Measurements from ENCODE around the gene SCRN2. TPM values are rescaled to one million over a fixed set of nuclear protein-coding genes. Genes with fewer than 3 reads are reported as not detected.
A peak's percentile ranks its signal among the peaks of the same experiment; 100 is the strongest.

SCRN2 gene
- total and polyA plus RNA-seq, 2 of the 8 experiments (the other 6 are each of a cell fraction or from before 2014, with no cell fraction given), result 24.4 to 42.3 TPM

DNA sequence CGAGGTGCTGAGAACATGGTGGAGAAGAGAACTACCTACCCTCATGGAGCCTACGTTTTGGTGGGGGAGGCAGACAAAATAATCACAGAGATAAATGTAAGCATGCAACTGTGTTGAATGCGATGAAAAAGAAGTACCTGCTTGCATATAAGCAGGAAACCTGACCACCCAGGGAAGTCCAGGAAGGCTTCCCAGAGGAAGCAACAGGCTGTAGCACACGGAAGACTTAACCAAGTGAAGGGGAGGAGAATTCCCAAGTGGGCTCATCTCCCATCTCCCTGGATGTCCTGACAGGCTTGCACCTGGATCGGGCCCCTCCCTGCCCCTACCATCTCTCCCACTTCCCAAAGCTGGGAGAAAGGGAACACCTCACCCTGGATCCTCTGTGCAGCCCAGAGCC is 2.0 kb downstream of the SCRN2 start:
- Histone ChIP-seq H2BK15ac (ENCODE audit: low read length) (no peak overlapping the region), H3K27me3 (replicated peaks in 1 of 4; ENCODE audit: control insufficient read depth in 3 of 4, extremely low read depth in 1 of 4, insufficient read depth in 3 of 4, low read length in 3 of 4) (peaks cover 0 to under 1% (median under 1%) of the 10 kb centered on the region in 4 experiments; a peak in 1 of 7 replicates), H3K14ac (ENCODE audit: insufficient read length) (no peak overlapping the region), H3K79me2 (ENCODE audit: control insufficient read depth in 1 of 2, insufficient read depth in 2 of 2, low read length in 2 of 2) (no peaks in the 10 kb centered on the region), H3K4me2 (ENCODE audit: insufficient read depth in 1 of 2, low read depth in 2 of 2, low read length in 2 of 2) (no peak overlapping the region), H4K20me1 (replicated peaks in 1 of 2; ENCODE audit: control insufficient read depth in 1 of 2, insufficient read depth in 2 of 2, low read length in 2 of 2) (peaks cover 0 to 2% of the 10 kb centered on the region in 2 experiments), H2AK5ac (ENCODE audit: low read depth, low read length) (no peak overlapping the region), H3K4me1 (replicated peaks in 1 of 4; ENCODE audit: control insufficient read depth in 3 of 4, insufficient read depth in 4 of 4, low read length in 3 of 4) (peaks cover 0 to 18% (median 7%) of the 10 kb centered on the region in 4 experiments; a peak in 5 of 7 replicates), H3K4me3 (ENCODE audit: extremely low read depth in 1 of 4, insufficient read depth in 2 of 4, low read depth in 3 of 4, low read length in 4 of 4) (no peak overlapping the region), H2BK120ac (replicated peaks; ENCODE audit: low read depth, low read length) (no peak overlapping the region), H3K9me3 (ENCODE audit: insufficient read depth in 2 of 2, low read depth in 1 of 2, low read length in 1 of 2) (no peaks in the 10 kb centered on the region), H2BK12ac (ENCODE audit: low read depth, low read length) (no peak overlapping the region), H3K18ac (ENCODE audit: extremely low read depth, low read length) (no peak overlapping the region), H3K56ac (replicated peaks; ENCODE audit: insufficient read length, low read depth, low read length) (no peak overlapping the region), H4K5ac (ENCODE audit: insufficient read length, low read depth, low read length) (no peak overlapping the region), H3K23me2 (ENCODE audit: low read depth, low read length) (peaks cover 2% of the 10 kb centered on the region; the same call in 1 of the 2 replicates), H3K27ac (ENCODE audit: low read depth, low read length) (no peak overlapping the region), H3K4ac (replicated peaks; ENCODE audit: insufficient read length, low read depth, low read length) (no peak overlapping the region), H2BK5ac (ENCODE audit: low read depth, low read length) (no peak overlapping the region), H3K79me1 (ENCODE audit: low read depth, low read length) (no peaks in the 10 kb centered on the region), H2BK20ac (ENCODE audit: low read length) (no peak overlapping the region), H4K8ac (ENCODE audit: extremely low read depth, insufficient read depth, low read length) (0 out of 2 replicates have a peak overlapping the region, but pooled peaks have one; percentile 41), H3K9ac (replicated peaks in 1 of 4; ENCODE audit: extremely low read depth in 1 of 4, low read depth in 3 of 4, low read length in 3 of 4) (no peak overlapping the region), H2AFZ (ENCODE audit: low read length) (no peak overlapping the region), H3K23ac (ENCODE audit: insufficient read length) (no peak overlapping the region), H3K36me3 (ENCODE audit: control insufficient read depth in 2 of 4, insufficient read depth in 4 of 4, low read length in 3 of 4) (peaks cover 0 to 9% (median 1%) of the 10 kb centered on the region in 4 experiments; a peak in 4 of 8 replicates), H4K91ac (replicated peaks; ENCODE audit: insufficient read length, low read length) (no peak overlapping the region)
- CTCF ChIA-PET (ENCODE audit: partially characterized antibody), result interaction anchor here (0.7 to 33.0 kb wide), 5 partner anchors 9 to 207 kb away, joined by 3 to 1206 read pairs (median 246); partner anchors contain the start of genes PNPO, PRR15L, SP2 and SP6
- TF ChIP-seq POLR2AphosphoS5 (IDR thresholded peaks at IDR 0.05; ENCODE audit: low read depth, low read length) (no peak), RBBP5 (IDR thresholded peaks at IDR 0.05; ENCODE audit: borderline replicate concordance, low read depth, low read length) (no peak), KDM4A (IDR thresholded peaks at IDR 0.05; ENCODE audit: low read depth, low read length, severe bottlenecking) (no peak), MAFK (IDR thresholded peaks at IDR 0.05; ENCODE audit: low read depth, low read length) (no peak), SUZ12 (IDR thresholded peaks at IDR 0.05; ENCODE audit: low read length) (no peak), NANOG (IDR thresholded peaks at IDR 0.05; ENCODE audit: insufficient read depth, low read depth, low read length, poor library complexity, severe bottlenecking) (no peak)
- POLR2A ChIA-PET (ENCODE audit: partially characterized antibody), result no interaction called here
- no peak for FAIRE-seq
- WGBS, 2 experiments (ENCODE audit: extremely low coverage in 1 of 2, insufficient coverage in 1 of 2, insufficient read length in 1 of 2, insufficient replicate concordance in 2 of 2, low coverage in 1 of 2, low lambda C conversion rate in 2 of 2, missing lambda C conversion rate in 1 of 2), result 87% methylated on average over 5 of the region's 5 CpGs; no CpG with 5 or more reads in 1 of the 2 experiments
- no peak for DNase-seq (ENCODE audit: low read depth in 1 of 2, low spot score in 2 of 2)

All from H1 (cell line).